Measurements from ENCODE around the gene TOMT. TPM values are rescaled to one million over a fixed set of nuclear protein-coding genes. Genes with fewer than 3 reads are reported as not detected.

Gene TOMT
- total RNA-seq, 1 donor from 2014 or later = not detected

GRCh38 chr11:72102946-72103753, 2.6 kb upstream of the TOMT start, which contains the start of gene LAMTOR1:
Gene LAMTOR1, minus strand, starts transcription at chr11:72103297. Its CDS starts 73 bp downstream, at chr11:72103224.
- Mint-ChIP-seq H3K27me3 (ENCODE audit: unreplicated experiment) (peaks cover 15% of the 10 kb centered on the region), H3K27ac (ENCODE audit: unreplicated experiment) (peak within 1 kb of the TSS; percentile 97)
- peak; percentile 74 for TF ChIP-seq CTCF (IDR thresholded peaks at IDR 0.05; ENCODE audit: partially characterized antibody, unreplicated experiment)

GRCh38 chr11:72103754-72104167, 2.0 kb upstream of the TOMT start:
- H3K9me3 Mint-ChIP-seq (ENCODE audit: unreplicated experiment) = peaks cover 12% of the 10 kb centered on the region
- peaks cover 22% of the 10 kb centered on the region for H3K4me1 Mint-ChIP-seq (ENCODE audit: low read depth, unreplicated experiment)
- peak overlapping the region; percentile 100 for H3K4me3 Mint-ChIP-seq (ENCODE audit: unreplicated experiment)
- DNase-seq = no peak
- H3K27ac Mint-ChIP-seq (ENCODE audit: unreplicated experiment) = peak overlapping the region; percentile 97
- no peak for TF ChIP-seq CTCF (IDR thresholded peaks at IDR 0.05; ENCODE audit: partially characterized antibody, unreplicated experiment)
- peaks cover 15% of the 10 kb centered on the region for H3K27me3 Mint-ChIP-seq (ENCODE audit: unreplicated experiment)
- no peaks in the 10 kb centered on the region for H3K36me3 Mint-ChIP-seq (ENCODE audit: unreplicated experiment)

More at GRCh38 chr11:72102946-72103753, 2.6 kb upstream of the TOMT start, which contains the start of gene LAMTOR1:
- Mint-ChIP-seq H3K9me3 (ENCODE audit: unreplicated experiment) (peaks cover 12% of the 10 kb centered on the region), H3K4me1 (ENCODE audit: low read depth, unreplicated experiment) (peaks cover 22% of the 10 kb centered on the region), H3K4me3 (ENCODE audit: unreplicated experiment) (peak within 1 kb of the TSS; percentile 100), H3K36me3 (ENCODE audit: unreplicated experiment) (no peaks in the 10 kb centered on the region)
- peak; percentile 99 for DNase-seq

- peaks cover 12% of the 10 kb centered on the region for H3K9me3 Mint-ChIP-seq (ENCODE audit: unreplicated experiment)
- H3K27me3 Mint-ChIP-seq (ENCODE audit: unreplicated experiment) = peaks cover 19% of the 10 kb centered on the region
- H3K4me3 Mint-ChIP-seq (ENCODE audit: unreplicated experiment) = peak overlapping the region; percentile 95
- peak overlapping the region; percentile 100 for H3K27ac Mint-ChIP-seq (ENCODE audit: unreplicated experiment)
- peaks cover 3% of the 10 kb centered on the region for H3K4me1 Mint-ChIP-seq (ENCODE audit: low read depth, unreplicated experiment)
- DNase-seq = no peak
- no peak for TF ChIP-seq CTCF (IDR thresholded peaks at IDR 0.05; ENCODE audit: partially characterized antibody, unreplicated experiment)
- H3K36me3 Mint-ChIP-seq (ENCODE audit: unreplicated experiment) = peaks cover 12% of the 10 kb centered on the region
Measured at GRCh38 chr11:72111300-72112142, 5.8 kb downstream of the TOMT start.

- peak; percentile 93 for DNase-seq
- H3K4me3 Mint-ChIP-seq (ENCODE audit: unreplicated experiment) = peak within 1 kb of the TSS; percentile 95
- no peak for TF ChIP-seq CTCF (IDR thresholded peaks at IDR 0.05; ENCODE audit: partially characterized antibody, unreplicated experiment)
- peaks cover 18% of the 10 kb centered on the region for H3K27me3 Mint-ChIP-seq (ENCODE audit: unreplicated experiment)
- peaks cover 14% of the 10 kb centered on the region for H3K36me3 Mint-ChIP-seq (ENCODE audit: unreplicated experiment)
- peaks cover 12% of the 10 kb centered on the region for H3K9me3 Mint-ChIP-seq (ENCODE audit: unreplicated experiment)
- H3K27ac Mint-ChIP-seq (ENCODE audit: unreplicated experiment) = peak within 1 kb of the TSS; percentile 100
- H3K4me1 Mint-ChIP-seq (ENCODE audit: low read depth, unreplicated experiment) = peaks cover 3% of the 10 kb centered on the region
Measured at GRCh38 chr11:72112143-72112977, 6.6 kb downstream of the TOMT start, which contains the start of gene ANAPC15. Gene ANAPC15, minus strand, starts transcription at chr11:72112695. Its CDS starts 1,419 bp downstream, at chr11:72111276.
